ENCODE results near the gene LDAF1.
"Not testable (repeated sequence)": the region's sequence is repeated elsewhere in the genome, so short reads cannot be mapped to it uniquely, and the experiment has no call there.

LDAF1 gene

GRCh38 chr16:21158208-21159110 is at the start of gene LDAF1:
LDAF1 (plus strand) TSS chr16:21158674; CDS start chr16:21161183, 2,509 bp downstream.
- peak; percentile 55 to 80 (median 59) for DNase-seq (ENCODE audit: low read depth in 3 of 3)

DNA sequence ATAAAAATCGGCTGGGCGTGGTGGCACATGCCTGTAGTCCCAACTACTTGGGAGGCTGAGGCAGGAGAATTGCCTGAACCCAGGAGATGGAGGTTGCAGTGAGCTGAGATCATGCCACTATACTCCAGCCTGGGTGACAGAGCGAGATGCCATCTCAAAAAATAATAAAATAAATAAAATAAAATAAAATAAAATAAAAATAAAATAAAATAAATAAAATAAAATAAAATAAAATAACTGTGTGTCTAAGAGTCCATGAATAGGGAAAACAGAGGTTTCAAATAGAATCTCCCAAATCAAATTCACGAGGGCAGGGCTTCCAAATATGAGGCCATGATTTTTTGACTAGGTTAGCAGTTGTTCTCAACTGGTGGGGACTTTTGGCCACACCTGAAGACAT is 42.9 kb upstream of the LDAF1 start:
- DNase-seq (ENCODE audit: low read depth in 3 of 3), result not testable (repeated sequence)

DNA sequence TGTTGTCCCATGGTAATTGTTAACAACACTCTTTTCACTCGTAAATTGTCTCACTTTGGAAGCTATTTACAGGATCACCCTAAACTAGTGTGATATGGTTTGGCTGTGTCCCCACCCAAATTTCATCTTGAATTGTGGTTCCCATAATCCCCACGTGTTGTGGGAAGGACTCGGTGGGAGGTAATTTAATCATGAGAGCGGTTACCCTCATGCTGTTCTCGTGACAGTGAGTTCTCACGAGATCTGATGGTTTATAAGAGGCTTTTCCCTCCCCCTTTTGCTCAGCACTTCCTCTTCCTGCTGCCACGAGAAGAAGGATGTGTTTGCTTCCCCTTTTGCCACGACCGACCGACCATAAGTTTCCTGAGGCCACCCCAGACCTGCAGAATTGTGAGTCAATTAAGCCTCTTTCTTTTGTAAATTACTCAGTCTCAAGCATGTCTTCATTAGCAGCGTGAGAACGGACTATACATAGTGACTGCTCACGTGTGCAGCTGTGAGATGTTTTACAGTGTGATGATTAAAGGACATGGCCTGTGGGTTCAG is 42.3 kb upstream of the LDAF1 start:
- DNase-seq (ENCODE audit: low read depth in 3 of 3), result peak in 1 of 3 donors; percentile 1

GRCh38 chr16:21117567-21117966 is 40.9 kb upstream of the LDAF1 start:
- DNase-seq (ENCODE audit: low read depth in 3 of 3), result no peak

- no peak for DNase-seq (ENCODE audit: low read depth in 3 of 3)
Observed at GRCh38 chr16:21120976-21121520, 37.4 kb upstream of the LDAF1 start.

DNA sequence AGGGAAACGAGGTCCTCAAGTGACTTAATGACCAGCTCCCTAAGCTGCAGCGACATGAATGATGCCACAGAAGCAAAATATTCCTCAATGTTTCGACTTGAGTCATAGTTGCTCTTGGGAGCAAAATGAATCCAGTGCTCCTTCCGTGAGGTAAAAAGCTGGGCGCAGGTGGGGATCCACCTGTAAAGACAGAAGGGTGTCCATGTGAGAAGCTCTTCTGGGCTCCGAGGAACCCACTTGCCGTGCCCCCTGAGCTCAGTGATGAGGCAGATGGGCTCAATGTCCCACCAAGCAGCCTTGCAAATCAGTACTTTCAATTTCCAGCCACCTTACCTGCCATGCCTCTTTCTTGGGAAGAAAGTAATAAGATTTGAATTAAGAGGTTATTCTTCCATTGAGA is 33.3 kb upstream of the LDAF1 start:
- DNase-seq (ENCODE audit: low read depth in 3 of 3), result no peak

- no peak for DNase-seq (ENCODE audit: low read depth in 3 of 3)
Observed at GRCh38 chr16:21126518-21126917, 32.0 kb upstream of the LDAF1 start.

GRCh38 chr16:21128991-21129390 is 29.5 kb upstream of the LDAF1 start:
- DNase-seq (ENCODE audit: low read depth in 3 of 3), result no peak

GRCh38 chr16:21130811-21131210 is 27.7 kb upstream of the LDAF1 start:
- no peak for DNase-seq (ENCODE audit: low read depth in 3 of 3)

DNA sequence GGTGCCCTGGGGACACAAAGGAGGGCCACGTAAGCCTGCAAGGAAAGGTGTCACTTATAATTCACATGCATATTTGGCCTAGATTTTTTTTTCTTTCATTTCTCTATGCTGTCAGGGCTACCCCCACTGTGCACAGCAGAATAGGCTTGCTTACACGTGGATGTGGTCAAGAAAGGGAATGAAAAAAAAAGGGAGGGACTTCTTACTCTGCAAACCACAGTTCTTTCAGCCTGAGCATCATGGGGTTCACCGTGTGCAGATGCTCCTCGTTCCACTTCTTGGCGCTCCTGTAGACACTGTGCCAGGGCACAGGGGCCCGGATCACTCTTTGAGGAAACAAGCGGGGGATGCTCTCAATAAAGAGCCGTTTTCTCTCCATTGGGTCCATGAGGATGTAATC is 24.4 kb upstream of the LDAF1 start:
- no peak for DNase-seq (ENCODE audit: low read depth in 3 of 3)

- no peak for DNase-seq (ENCODE audit: low read depth in 3 of 3)
Observed at GRCh38 chr16:21145738-21146137, 12.7 kb upstream of the LDAF1 start.

GRCh38 chr16:21150375-21151001 is 8.0 kb upstream of the LDAF1 start, which contains the start of gene DNAH3:
DNAH3 (minus strand) TSS chr16:21150846; CDS start chr16:21150319, 527 bp downstream.
- DNase-seq (ENCODE audit: low read depth in 3 of 3), result no peak

DNA sequence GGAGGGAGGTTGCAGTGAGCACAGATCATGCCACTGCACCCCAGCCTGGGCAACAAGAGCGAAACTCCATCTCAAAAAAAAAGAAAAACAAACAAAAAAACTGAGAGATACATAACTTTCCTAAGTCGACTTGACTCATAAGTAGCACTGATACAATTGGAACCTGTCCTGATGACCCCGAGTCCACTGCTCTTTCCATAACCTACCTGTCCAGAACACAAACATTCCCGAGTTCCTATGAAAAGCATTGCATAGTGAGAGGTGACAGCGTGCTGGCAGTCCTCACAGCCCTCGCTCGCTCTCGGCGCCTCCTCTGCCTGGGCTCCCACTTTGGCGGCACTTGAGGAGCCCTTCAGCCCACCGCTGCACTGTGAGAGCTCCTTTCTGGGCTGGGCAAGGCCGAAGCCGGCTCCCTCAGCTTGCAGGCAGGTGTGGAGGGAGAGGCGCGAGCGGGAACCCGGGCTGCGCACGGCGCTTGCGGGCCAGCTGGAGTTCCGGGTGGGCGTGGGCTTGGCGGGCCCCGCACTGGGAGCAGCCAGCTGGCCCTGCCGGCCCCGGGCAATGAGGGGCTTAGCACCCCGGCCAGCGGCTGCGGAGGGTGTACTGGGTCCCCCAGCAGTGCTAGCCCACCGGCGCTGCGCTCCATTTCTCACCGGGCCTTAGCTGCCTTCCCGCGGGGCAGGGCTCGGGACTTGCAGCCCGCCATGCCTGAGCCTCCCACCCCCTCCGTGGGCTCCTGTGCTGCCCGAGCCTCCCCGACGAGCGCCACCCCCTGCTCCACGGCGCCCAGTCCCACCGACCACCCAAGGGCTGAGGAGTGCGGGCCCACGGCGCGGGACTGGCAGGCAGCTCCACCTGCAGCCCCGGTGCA is 6.1 kb upstream of the LDAF1 start:
- not testable (repeated sequence) for DNase-seq (ENCODE audit: low read depth in 3 of 3)

DNA sequence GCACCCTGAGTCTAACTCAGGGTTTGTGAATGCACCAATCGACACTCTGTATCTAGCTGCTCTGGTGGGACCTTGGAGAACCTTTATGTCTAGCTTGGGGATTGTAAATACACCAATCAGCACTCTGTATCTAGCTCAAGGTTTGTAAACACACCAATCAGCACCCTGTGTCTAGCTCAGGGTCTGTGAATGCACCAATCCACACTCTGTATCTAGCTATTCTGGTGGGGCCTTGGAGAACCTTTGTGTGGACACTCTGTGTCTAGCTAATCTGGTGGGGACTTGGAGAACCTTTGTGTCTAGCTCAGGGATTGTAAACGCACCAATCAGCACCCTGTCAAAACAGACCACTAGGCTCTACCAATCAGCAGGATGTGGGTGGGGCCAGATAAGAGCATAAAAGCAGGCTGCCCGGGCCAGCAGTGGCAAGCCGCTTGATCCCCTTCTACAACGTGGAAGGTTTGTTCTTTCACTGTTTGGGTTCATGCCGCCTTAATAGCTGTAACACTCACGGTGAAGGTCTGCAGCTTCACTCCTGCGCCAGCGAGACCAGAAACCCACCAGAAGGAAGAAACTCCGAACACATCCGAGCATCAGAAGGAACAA is 5.2 kb upstream of the LDAF1 start:
- not testable (repeated sequence) for DNase-seq (ENCODE audit: low read depth in 3 of 3)

DNA sequence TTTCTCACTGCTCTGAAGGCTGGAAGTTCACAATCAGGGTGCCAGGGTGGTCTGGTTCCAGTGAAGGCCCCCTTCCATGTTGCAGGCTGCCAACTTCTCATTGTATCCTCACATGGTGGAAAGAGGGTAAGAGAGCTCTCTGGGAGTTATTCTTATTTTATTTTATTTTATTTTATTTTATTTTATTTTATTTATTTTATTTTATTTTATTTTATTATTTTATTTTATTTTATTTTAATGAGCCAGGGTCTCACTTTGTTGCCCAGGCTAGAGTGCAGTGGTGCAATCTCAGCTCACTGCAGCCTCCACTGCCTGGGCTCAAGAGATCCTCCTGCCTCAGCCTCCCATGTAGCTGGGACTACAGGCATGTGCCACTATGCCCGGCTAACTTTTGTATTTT is 2.5 kb upstream of the LDAF1 start:
- not testable (repeated sequence) for DNase-seq (ENCODE audit: low read depth in 3 of 3)

DNA sequence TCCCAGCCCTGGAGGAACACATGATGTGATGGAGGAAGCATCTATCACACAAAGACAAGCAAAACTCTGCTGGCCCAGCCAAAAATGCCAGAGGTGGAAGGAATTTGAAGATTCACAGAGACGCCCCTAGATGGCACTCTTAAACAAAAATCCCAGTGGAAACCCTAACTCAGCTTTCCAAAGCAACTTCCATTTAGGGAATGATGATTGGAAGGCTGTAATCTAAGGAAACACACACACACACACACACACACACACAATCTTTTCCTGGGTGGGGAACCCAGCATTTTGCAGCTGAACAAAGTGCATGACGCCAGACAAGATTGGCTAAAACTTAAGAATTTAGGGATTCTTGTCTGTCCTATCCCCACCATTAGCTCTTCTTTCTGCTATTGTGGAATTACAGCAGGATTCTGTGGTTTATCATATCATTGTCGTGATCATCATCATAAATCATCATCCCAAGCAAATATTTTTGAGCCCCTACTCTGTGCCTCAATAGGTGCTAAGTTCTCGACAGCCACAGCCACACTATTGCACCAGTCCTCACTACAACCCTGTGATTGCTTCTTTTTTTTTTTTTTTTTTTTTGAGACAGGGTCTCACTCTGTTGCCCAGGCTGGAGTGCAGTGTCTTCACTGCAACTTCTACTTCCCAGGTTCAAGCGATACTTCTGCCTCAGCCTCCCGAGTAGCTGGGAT is 1.6 kb upstream of the LDAF1 start:
- DNase-seq (ENCODE audit: low read depth in 3 of 3), result no peak

- DNase-seq (ENCODE audit: low read depth in 3 of 3), result no peak
Observed at GRCh38 chr16:21157632-21158031, 842 bp upstream of the LDAF1 start.

GRCh38 chr16:21159281-21159951 is 942 bp downstream of the LDAF1 start:
- no peak for DNase-seq (ENCODE audit: low read depth in 3 of 3)

GRCh38 chr16:21160276-21160675 is 1.8 kb downstream of the LDAF1 start:
- no peak for DNase-seq (ENCODE audit: low read depth in 3 of 3)

DNA sequence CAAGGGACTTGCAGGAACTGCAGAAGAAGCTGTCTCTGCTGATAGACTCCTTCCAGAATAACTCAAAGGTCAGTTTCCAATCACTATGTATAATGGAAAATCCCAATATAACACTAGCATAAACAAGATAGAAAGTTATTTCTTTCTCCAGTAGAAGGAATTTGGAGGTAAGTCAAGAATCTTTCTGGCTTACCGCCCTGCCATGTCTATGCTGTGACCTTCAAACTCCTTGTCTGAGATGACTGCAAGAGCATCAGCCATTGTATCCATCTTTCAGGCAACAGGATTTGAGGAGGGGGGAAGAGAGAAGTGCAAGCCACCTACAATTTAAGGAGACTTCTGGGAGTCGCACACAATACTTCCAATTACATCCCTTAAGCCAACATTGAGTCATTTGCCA is 2.7 kb downstream of the LDAF1 start:
- DNase-seq (ENCODE audit: low read depth in 3 of 3), result no peak

Measured in stimulated activated CD4-positive, alpha-beta T cell treated with anti-CD3 and anti-CD28 coated beads, TNF-alpha, amount 100 ng/mL, for 48 hours (primary cell).